Measurements from ENCODE around the gene ITGB7. TPM values are rescaled to one million over a fixed set of nuclear protein-coding genes. Genes with fewer than 3 reads are reported as not detected.

ITGB7 gene
- total and polyA plus RNA-seq, 10 of the 15 experiments (the other 5 are each of a cell fraction or from before 2014, with no cell fraction given): 54.5 to 487 (median 252) TPM

DNA sequence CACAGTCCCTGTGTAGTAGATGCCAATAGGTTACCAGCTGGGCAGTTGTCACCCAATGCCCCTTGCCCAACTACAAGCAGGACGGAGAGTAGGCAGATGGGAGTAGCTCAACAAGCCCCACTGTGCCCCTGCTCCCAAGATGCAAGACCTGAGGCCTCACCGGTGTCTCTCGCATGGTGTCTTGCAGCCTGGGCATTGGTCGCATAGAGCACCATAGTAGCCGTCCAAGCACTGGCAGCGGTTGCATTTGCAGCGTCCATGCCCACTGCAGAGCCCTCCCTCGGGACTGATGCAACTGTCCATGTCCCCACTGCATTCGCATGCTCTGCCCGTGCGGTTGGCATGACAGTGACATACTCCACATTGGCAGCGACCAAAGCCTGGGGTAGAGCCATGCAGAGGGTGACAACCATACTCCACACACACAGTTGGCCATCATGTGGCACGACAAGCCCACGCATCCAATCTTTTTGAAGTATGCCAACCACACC is 14.5 kb downstream of the ITGB7 start:
- CTCF ChIA-PET: interaction anchor here (1.0 to 1.7 kb wide), 2 partner anchors 9 to 32 kb away, joined by 4 to 8 read pairs; no protein-coding TSS in a partner anchor
- Histone ChIP-seq H3K4me3 (no peak overlapping the region), H4K20me1 (ENCODE audit: control insufficient read depth, insufficient read depth) (no peaks in the 10 kb centered on the region), H3K4me1 (ENCODE audit: control insufficient read depth, insufficient read depth, low read length) (no peaks in the 10 kb centered on the region), H3K79me2 (ENCODE audit: control insufficient read depth, insufficient read depth, low read length) (no peaks in the 10 kb centered on the region), H2AFZ (ENCODE audit: control insufficient read depth, low read depth, low read length) (no peak overlapping the region), H3K9me3 (replicated peaks; ENCODE audit: control insufficient read depth, insufficient read depth, low read length) (no peaks in the 10 kb centered on the region), H3K27ac (ENCODE audit: control insufficient read depth, insufficient read depth) (no peak overlapping the region), H3K36me3 (ENCODE audit: control insufficient read depth in 2 of 2, insufficient read depth in 2 of 2, low read length in 1 of 2) (peaks cover 47 to 65% of the 10 kb centered on the region in 2 experiments), H3K9ac (ENCODE audit: control insufficient read depth, insufficient read depth, low read length) (no peak overlapping the region), H3K27me3 (replicated peaks in 1 of 2; ENCODE audit: control insufficient read depth in 2 of 2, insufficient read depth in 2 of 2, low read length in 1 of 2) (no peaks in the 10 kb centered on the region), H3K4me2 (ENCODE audit: control insufficient read depth, insufficient read depth) (no peak overlapping the region)
- FAIRE-seq: no peak
- no TSS peak for BruUV-seq (replicated peaks)
- TF ChIP-seq RB1 (IDR thresholded peaks at IDR 0.05; ENCODE audit: borderline replicate concordance) (no peak), BMI1 (IDR thresholded peaks at IDR 0.05; ENCODE audit: borderline replicate concordance) (no peak), ZNF24 (IDR thresholded peaks at IDR 0.05) (no peak), POLR2A (IDR thresholded peaks at IDR 0.05; ENCODE audit: low read depth, low read length) (peak; percentile 72), E2F4 (IDR thresholded peaks at IDR 0.05; ENCODE audit: low read depth, low read length) (no peak), STAT3 (IDR thresholded peaks at IDR 0.05; ENCODE audit: low read depth, low read length) (no peak), HDGF (IDR thresholded peaks at IDR 0.05) (no peak)
- SMC1A ChIA-PET (ENCODE audit: uncharacterized antibody, unreplicated experiment): interaction anchor here (1.4 kb wide), 1 partner anchor 10 kb away, joined by 4 read pairs; no protein-coding TSS in a partner anchor
- RAD21 ChIA-PET (ENCODE audit: unreplicated experiment): no interaction called here
- in situ Hi-C loops (cut with MboI): no loop called here
- WGBS (ENCODE audit: insufficient coverage, insufficient replicate concordance, low lambda C conversion rate, missing lambda C conversion rate): 96% methylated on average over 14 of the region's 14 CpGs
- intact Hi-C loops (cut with micrococcal nuclease; ENCODE audit: unreplicated experiment): no loop called here
- POLR2A ChIA-PET: interaction anchor here (0.8 to 1.1 kb wide), 2 partner anchors 33 to 80 kb away, joined by 3 to 4 read pairs; no protein-coding TSS in a partner anchor
- DNase-seq (ENCODE audit: low read depth, low spot score): no peak
- ATAC-seq: no peak

Measured in GM12878 (cell line).